ENCODE measurements around the gene RASA2.

DNA sequence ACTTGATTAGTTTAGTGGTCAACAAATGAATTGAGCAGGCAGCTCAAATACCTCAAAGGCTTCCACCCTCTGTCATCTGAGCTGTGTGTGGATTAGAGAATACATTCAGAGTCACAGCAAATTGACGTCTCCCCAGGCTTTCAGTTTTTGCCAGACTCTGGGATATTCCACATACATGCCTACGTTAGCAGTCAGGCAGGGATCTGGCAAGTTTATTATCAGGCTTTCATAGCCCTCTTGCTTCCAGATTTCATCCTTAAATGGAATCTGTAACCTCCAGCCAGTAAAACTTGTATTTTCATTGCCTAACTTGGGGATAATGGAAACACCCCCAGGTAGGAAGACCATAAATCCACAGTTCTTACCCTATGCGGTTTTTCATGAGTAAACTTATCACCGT, 115.9 kb downstream of the RASA2 start:
- TF ChIP-seq, protein P1, sequence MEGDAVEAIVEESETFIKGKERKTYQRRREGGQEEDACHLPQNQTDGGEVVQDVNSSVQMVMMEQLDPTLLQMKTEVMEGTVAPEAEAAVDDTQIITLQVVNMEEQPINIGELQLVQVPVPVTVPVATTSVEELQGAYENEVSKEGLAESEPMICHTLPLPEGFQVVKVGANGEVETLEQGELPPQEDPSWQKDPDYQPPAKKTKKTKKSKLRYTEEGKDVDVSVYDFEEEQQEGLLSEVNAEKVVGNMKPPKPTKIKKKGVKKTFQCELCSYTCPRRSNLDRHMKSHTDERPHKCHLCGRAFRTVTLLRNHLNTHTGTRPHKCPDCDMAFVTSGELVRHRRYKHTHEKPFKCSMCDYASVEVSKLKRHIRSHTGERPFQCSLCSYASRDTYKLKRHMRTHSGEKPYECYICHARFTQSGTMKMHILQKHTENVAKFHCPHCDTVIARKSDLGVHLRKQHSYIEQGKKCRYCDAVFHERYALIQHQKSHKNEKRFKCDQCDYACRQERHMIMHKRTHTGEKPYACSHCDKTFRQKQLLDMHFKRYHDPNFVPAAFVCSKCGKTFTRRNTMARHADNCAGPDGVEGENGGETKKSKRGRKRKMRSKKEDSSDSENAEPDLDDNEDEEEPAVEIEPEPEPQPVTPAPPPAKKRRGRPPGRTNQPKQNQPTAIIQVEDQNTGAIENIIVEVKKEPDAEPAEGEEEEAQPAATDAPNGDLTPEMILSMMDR (conservative IDR thresholded peaks at IDR 0.05; ENCODE audit: low read depth in 2 of 2) = no peak
- no peak for TF ChIP-seq EZH2 (IDR thresholded peaks at IDR 0.05; ENCODE audit: low read depth, unreplicated experiment)
- TF ChIP-seq POLR2AphosphoS5 (IDR thresholded peaks at IDR 0.05; ENCODE audit: low read depth) = no peak
- no peak for TF ChIP-seq EZH2phosphoT487 (IDR thresholded peaks at IDR 0.05; ENCODE audit: unreplicated experiment)
- TF ChIP-seq, protein P2, sequence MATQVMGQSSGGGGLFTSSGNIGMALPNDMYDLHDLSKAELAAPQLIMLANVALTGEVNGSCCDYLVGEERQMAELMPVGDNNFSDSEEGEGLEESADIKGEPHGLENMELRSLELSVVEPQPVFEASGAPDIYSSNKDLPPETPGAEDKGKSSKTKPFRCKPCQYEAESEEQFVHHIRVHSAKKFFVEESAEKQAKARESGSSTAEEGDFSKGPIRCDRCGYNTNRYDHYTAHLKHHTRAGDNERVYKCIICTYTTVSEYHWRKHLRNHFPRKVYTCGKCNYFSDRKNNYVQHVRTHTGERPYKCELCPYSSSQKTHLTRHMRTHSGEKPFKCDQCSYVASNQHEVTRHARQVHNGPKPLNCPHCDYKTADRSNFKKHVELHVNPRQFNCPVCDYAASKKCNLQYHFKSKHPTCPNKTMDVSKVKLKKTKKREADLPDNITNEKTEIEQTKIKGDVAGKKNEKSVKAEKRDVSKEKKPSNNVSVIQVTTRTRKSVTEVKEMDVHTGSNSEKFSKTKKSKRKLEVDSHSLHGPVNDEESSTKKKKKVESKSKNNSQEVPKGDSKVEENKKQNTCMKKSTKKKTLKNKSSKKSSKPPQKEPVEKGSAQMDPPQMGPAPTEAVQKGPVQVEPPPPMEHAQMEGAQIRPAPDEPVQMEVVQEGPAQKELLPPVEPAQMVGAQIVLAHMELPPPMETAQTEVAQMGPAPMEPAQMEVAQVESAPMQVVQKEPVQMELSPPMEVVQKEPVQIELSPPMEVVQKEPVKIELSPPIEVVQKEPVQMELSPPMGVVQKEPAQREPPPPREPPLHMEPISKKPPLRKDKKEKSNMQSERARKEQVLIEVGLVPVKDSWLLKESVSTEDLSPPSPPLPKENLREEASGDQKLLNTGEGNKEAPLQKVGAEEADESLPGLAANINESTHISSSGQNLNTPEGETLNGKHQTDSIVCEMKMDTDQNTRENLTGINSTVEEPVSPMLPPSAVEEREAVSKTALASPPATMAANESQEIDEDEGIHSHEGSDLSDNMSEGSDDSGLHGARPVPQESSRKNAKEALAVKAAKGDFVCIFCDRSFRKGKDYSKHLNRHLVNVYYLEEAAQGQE (IDR thresholded peaks at IDR 0.05; ENCODE audit: unreplicated experiment) = no peak
- no peak for TF ChIP-seq CREB1 (CRISPR knock-in tag; IDR thresholded peaks at IDR 0.05; ENCODE audit: low read depth)
- no peak for TF ChIP-seq JUNB (IDR thresholded peaks at IDR 0.05; ENCODE audit: unreplicated experiment)
- TF ChIP-seq, protein P3, sequence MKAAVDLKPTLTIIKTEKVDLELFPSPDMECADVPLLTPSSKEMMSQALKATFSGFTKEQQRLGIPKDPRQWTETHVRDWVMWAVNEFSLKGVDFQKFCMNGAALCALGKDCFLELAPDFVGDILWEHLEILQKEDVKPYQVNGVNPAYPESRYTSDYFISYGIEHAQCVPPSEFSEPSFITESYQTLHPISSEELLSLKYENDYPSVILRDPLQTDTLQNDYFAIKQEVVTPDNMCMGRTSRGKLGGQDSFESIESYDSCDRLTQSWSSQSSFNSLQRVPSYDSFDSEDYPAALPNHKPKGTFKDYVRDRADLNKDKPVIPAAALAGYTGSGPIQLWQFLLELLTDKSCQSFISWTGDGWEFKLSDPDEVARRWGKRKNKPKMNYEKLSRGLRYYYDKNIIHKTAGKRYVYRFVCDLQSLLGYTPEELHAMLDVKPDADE (IDR thresholded peaks at IDR 0.05) = no peak
- TF ChIP-seq ZNF331 (CRISPR knock-in tag; IDR thresholded peaks at IDR 0.05; ENCODE audit: low read depth) = no peak

All from GM23338 (cell line).